ENCODE measurements around the gene CPLX3. TPM values are rescaled to one million over a fixed set of nuclear protein-coding genes. Genes with fewer than 3 reads are reported as not detected.

CPLX3 gene
- total and polyA plus RNA-seq, 10 of the 15 experiments (the other 5 are each of a cell fraction or from before 2014, with no cell fraction given), result 0.02 to 0.04 TPM; not detected in 8

DNA sequence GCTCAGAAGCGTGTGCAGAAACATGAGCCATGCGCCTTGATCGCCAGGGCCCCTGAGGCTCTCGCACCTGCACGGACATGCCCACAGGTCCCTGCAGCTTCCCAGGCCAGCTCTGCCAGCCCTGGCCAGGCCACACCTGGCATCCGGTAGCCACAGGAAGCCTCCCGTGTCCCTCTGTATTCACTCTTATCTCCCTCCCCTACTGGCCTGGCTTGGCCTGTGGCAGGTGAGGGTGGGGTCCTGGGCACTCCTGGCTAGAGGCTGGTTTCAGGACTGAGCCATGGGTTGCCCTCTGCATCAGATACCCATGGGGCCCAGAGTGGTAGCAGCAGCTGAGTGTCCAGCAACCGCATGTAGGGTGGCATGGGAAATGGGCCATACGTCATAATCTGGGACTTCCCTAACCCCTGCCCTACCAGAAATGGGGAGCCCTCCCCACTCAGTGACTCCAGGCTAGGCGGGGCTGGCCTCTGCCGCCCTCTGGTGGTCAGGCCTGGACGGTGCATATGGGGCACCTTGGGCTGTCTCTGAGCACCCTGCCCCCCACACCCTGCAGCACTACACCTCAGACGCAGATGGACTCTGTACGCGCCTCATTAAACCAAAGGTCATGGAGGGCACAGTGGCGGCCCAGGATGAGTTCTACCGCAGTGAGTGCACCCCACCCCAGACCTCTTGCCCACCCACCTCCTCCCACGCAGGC, 26.4 kb upstream of the CPLX3 start (continued):
- no peak for TF ChIP-seq CHD4 (IDR thresholded peaks at IDR 0.05)
- no peak for TF ChIP-seq NR2C2 (IDR thresholded peaks at IDR 0.05; ENCODE audit: borderline replicate concordance, control insufficient read depth, insufficient read length, low read depth)
- peak; percentile 93 for TF ChIP-seq RAD21 (IDR thresholded peaks at IDR 0.05; ENCODE audit: insufficient read depth, low read depth, low read length)
- TF ChIP-seq POLR2AphosphoS2 (IDR thresholded peaks at IDR 0.05; ENCODE audit: low read depth, low read length), result peak; percentile 27; the same call in 1 of the 2 replicates
- TF ChIP-seq HDGF (IDR thresholded peaks at IDR 0.05), result peak; percentile 96
- TF ChIP-seq SIN3A (IDR thresholded peaks at IDR 0.05; ENCODE audit: low read depth, low read length), result peak; percentile 71; the same call in 1 of the 2 replicates
- no peak for TF ChIP-seq YBX1 (IDR thresholded peaks at IDR 0.05)
- TF ChIP-seq, protein P1, sequence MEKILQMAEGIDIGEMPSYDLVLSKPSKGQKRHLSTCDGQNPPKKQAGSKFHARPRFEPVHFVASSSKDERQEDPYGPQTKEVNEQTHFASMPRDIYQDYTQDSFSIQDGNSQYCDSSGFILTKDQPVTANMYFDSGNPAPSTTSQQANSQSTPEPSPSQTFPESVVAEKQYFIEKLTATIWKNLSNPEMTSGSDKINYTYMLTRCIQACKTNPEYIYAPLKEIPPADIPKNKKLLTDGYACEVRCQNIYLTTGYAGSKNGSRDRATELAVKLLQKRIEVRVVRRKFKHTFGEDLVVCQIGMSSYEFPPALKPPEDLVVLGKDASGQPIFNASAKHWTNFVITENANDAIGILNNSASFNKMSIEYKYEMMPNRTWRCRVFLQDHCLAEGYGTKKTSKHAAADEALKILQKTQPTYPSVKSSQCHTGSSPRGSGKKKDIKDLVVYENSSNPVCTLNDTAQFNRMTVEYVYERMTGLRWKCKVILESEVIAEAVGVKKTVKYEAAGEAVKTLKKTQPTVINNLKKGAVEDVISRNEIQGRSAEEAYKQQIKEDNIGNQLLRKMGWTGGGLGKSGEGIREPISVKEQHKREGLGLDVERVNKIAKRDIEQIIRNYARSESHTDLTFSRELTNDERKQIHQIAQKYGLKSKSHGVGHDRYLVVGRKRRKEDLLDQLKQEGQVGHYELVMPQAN (conservative IDR thresholded peaks at IDR 0.05), result no peak
- TF ChIP-seq SMAD1 (IDR thresholded peaks at IDR 0.05; ENCODE audit: low read depth, partially characterized antibody), result no peak
- TF ChIP-seq SKIL (IDR thresholded peaks at IDR 0.05; ENCODE audit: low read depth, poor library complexity, severe bottlenecking), result no peak
- TF ChIP-seq CEBPB (IDR thresholded peaks at IDR 0.05; ENCODE audit: borderline replicate concordance in 1 of 2, low read depth in 2 of 2, low read length in 2 of 2), result no peak
- no peak for TF ChIP-seq HSF1 (IDR thresholded peaks at IDR 0.05; ENCODE audit: low read depth, low read length)
- peak; percentile 93 for TF ChIP-seq NR2F1 (conservative IDR thresholded peaks at IDR 0.05)
- TF ChIP-seq ZBTB11 (CRISPR knock-in tag; IDR thresholded peaks at IDR 0.05), result no peak
- no peak for TF ChIP-seq ETV6 (conservative IDR thresholded peaks at IDR 0.05 in 1 of 2, IDR thresholded peaks at IDR 0.05 in 1 of 2; ENCODE audit: borderline replicate concordance in 1 of 2, low read depth in 1 of 2)
- no peak for TF ChIP-seq RBBP5 (conservative IDR thresholded peaks at IDR 0.05)
- peak; percentile 84 for TF ChIP-seq RUNX3 (IDR thresholded peaks at IDR 0.05; ENCODE audit: low read length)
- TF ChIP-seq NFIC (IDR thresholded peaks at IDR 0.05; ENCODE audit: low read depth, low read length), result no peak
- TF ChIP-seq BCL11A (IDR thresholded peaks at IDR 0.05; ENCODE audit: low read depth, low read length), result no peak
- TF ChIP-seq YY1 (IDR thresholded peaks at IDR 0.05; ENCODE audit: low read depth, low read length), result peak; percentile 82
- peak; percentile 49; the same call in 1 of the 2 replicates for TF ChIP-seq ZBED1 (IDR thresholded peaks at IDR 0.05; ENCODE audit: borderline replicate concordance)
- TF ChIP-seq CHD2 (IDR thresholded peaks at IDR 0.05; ENCODE audit: borderline replicate concordance, low read depth, low read length), result peak; percentile 92

Data from GM12878 (cell line).